AG20443 (cell line): ENCODE results near the gene VAMP8.
"Not testable (repeated sequence)": the region's sequence is repeated elsewhere in the genome, so short reads cannot be mapped to it uniquely, and the experiment has no call there.

Experiments used
- DNase-seq: peaks from one replicate; pipeline ENCODE4 v3.0.0; 2012; ENCODE audit warnings: low spot score, mixed read lengths

The VAMP8 gene

DNA sequence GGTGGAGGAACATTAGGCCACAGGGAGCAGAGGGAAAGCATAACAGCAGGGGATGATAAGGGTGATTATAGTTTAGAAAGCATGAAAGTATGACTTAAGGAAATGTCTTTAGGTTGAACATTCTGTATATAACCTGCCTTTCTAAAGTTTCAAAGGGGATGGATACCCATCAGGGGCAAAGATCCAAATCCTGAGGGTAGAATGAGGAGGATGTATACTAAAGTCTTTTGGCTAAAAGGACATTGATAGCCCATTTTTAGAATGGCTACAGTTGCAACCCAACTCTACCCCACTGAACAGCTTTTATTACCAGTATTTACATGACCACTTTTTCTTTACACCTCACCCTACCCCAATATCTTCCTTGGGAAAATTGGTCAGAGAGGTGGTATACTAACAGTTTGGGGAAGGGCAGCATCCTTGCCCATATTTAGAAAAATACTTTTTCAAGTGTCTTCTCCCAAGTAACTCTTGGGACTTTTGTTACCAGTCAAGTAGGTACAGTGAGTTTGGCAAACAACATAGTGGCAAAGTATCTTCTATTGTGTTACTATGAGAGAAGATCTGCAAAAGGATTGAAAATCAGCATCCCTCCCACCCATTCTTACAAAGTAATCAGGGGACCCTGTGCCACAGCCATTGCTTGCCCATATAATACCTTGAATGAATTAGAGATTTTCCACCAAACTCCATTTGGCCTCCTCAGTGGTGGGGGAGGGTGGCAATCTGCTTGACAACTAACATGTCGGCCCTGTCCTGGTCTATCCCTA, 30.1 kb upstream of the VAMP8 start:
- DNase-seq = no peak

DNA sequence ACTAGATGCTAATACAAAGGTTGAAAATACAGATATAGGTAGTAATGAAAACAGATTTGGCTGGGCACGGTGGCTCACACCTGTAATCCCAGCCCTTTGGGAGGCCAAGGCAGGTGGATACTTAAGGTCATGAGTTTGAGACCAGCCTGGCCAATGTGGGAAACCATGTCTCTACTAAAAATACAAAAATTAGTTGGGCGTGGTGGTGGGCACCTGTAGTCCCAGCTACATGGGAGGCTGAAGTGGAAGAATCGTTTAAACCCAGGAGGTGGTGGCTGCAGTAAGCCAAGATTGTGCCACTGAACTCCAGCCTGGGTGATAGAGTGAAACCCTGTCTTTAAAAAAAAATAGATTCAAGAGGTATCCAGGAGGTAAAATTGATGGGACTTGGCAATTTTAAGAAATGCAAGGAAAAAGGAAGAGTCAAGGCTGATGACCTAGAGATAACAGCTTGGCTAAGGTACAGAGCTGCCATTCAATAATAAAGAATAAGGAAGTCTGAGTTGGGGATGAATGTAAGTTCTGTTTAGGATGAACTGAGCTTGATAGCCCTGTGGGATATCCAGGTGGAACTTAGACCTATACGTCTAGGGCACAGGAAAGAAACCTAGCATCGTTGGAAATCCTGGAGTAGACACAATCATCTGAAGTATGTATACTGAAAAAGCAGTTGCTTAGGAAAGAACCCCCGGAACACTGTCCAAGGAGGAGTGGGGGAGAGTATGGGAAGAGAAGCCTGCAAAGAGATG, 29.4 kb upstream of the VAMP8 start:
- DNase-seq = no peak

DNA sequence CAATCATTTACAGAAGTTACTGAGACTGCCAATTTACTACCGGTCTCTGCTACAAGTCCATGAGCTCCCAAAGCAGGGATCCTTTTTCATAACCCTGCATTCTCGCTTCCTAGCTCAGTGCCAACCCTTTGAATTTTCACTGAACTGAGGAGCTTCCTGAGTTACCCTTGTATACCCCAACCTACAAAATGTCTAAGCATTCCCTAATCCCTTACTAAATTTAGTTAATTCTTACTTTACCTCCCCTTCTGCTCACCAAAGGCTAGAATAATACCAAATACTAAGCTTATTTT, 28.8 kb upstream of the VAMP8 start:
- DNase-seq = no peak

DNA sequence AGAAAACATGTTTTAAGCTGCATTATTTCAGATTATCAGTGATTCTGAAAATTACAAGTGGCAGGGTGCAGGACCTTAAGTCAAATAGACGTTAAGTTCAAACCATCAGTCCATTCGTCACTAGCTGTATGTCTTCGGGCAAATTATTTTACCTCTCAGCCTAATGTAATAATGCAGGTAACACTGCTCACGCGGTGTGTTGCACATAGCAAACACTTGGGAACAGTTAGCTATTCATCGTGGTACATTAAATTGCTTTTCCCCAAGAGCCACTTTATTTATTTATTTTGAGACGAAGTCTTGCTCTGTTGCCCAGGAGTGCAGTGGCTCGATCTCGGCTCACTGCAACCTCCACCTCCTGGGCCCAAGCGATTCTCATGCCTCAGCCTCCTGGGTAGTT, 28.3 kb upstream of the VAMP8 start:
- no peak for DNase-seq

DNA sequence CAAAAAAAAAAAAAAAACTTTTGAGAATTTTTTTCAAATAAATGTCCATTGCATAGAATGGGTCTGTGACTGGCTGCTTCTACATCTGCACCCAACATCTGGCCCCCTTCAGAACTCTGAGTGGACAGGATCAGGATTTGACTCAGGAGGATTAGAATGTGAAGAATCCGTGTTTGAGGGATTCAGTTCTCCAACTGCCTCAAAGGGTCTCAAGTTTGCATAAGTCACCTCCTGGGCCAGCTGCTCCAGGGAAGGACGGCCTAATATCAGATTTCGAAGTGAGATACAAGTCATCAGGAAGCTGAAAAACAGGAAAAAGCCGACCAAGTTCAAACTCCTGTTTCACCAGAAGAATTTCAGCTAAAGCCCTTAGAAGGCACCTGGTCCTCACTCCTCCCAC, 27.6 kb upstream of the VAMP8 start:
- DNase-seq = peak; percentile 81

- no peak for DNase-seq
Observed at GRCh38 chr2:85550486-85550885, 26.9 kb upstream of the VAMP8 start.

DNA sequence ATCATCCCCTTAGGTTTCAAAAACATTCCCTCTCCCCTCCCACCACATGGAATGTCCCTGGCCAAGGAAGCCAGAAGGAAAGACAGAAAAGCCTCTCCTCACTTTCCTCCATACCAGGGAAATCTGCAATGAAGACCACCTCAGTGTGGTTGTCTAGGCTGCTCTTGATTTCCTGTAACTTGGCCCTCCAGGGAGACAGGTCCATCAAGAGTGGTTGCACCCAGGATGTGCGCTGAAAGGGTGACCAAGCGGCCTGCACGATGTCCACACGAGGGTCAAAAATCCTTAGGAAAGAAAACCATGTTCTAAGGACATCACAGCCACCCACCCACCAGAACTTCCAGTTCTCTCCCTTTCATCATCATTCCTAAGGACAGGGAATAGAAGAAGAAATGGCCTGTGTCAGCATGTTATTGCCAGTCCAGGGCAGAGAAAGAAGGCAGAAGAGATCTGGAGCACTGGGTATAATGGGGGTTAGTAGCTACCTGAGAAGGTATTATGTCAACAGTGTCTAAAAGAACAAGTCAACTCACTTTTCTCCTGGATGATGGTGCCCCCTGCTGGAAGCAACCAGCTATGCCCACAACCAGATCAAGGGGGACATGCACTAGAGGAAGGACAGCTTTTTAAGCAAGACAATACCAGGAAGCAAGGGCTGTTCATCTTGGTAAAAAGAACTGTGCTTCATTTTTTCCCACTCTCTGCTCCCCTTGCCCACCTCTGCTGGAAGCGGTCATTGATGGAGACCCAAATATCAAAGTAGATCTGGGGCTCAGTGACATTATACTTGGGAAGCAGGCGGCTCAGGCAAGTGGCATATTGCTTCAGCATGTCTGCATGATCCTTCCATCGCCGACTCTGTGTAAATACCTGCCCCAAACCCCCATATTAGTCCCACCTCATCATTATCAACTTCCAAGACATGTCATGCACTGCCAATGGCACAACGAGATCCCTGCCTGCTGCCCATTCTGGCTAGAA, 25.4 kb upstream of the VAMP8 start:
- DNase-seq = peak; percentile 72

- no peak for DNase-seq
Observed at GRCh38 chr2:85553184-85553583, 24.2 kb upstream of the VAMP8 start.

- DNase-seq = no peak
Observed at GRCh38 chr2:85554980-85555612, 22.3 kb upstream of the VAMP8 start.

DNA sequence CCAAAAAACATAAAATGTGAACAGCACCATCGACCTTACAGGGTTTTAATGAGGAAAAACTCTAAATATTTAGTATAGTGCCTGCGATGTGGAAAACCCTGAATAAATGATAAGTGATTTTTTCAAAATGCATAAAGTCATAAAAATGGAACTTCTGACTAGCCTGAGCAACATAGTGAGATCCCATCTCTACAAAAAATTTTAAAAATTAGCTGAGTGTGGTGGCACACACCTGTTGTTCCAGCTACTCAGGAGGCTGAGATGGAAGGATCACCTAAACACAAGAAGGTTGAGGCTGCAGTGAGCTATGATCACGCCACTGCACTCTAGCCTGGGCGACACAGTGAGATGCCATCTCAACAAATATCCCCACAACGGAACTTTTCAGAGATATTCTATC, 20.3 kb upstream of the VAMP8 start:
- no peak for DNase-seq

- DNase-seq = no peak
Observed at GRCh38 chr2:85558160-85558559, 19.2 kb upstream of the VAMP8 start.

- not testable (repeated sequence) for DNase-seq
Observed at GRCh38 chr2:85560403-85560726, 17.0 kb upstream of the VAMP8 start.

- DNase-seq = no peak
Observed at GRCh38 chr2:85560812-85561279, 16.5 kb upstream of the VAMP8 start.

DNA sequence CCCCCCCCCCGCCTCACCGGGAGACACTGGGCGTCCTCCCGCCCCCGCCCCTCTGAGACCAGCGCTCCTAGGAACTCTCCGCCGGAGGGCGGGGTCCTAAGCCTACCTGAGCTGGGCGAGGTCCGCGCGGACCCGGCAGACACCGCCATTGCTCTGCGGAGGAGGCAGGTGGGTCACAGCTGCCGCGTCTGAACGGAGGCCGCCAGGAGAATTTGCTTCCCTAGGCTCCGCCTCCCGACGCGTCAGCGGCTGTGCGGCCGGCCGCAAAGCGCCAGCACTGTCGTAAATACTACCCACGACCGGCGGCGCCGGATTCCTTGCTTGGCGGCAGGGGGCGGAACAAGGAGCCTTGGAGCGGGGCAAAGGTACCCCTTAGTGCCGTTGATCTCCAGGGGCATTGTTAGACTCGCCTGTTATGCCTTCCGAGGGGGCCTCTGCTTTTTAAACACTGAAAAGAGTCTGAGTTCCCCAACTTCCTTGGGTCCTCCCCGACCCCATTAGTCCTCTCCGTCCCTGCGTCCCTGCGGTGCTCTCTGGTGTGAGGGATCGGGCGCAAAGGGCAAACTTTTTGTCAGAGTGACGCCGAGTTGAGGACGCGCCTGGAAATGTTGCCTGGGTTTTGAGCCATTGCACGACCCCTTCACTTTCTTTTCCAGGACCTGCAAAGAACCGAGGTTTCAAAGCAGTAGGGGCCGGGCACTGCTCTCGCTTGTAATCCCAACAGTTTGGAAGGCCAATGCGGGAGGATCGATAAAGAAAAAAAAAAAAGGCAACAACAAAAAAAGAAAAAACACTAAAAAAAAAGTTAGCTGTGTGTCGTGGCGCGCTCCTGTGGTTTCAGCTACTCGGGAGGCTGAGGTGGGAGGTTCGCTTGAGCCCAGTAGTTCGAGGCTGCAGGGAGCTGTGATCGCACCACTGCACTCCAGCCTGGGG, 15.8 kb upstream of the VAMP8 start, which contains the start of gene GGCX:
Gene GGCX (minus strand): TSS at position 214 of the 933 bp plus-strand sequence. CDS start 65 bp downstream, at position 149.
- DNase-seq = peak; percentile 96

- DNase-seq = no peak
Observed at GRCh38 chr2:85564144-85564563, 13.2 kb upstream of the VAMP8 start.

GRCh38 chr2:85566265-85566664, 11.1 kb upstream of the VAMP8 start:
- no peak for DNase-seq

GRCh38 chr2:85575739-85576138, 1.6 kb upstream of the VAMP8 start:
- DNase-seq = no peak

GRCh38 chr2:85577063-85577385, 362 bp upstream of the VAMP8 start:
- DNase-seq = no peak

GRCh38 chr2:85578243-85579180, 1.1 kb downstream of the VAMP8 start:
- no peak for DNase-seq
